ENCODE data around the gene CAND2.
"Not testable (repeated sequence)": the region's sequence is repeated elsewhere in the genome, so short reads cannot be mapped to it uniquely, and the experiment has no call there.

The CAND2 gene

GRCh38 chr3:12841970-12842328 lies 45.5 kb downstream of the CAND2 start:
- CTCF ChIA-PET, result interaction anchor here (0.5 to 1.1 kb wide), 5 partner anchors 12 to 1693 kb away, joined by 3 to 5 read pairs (median 4); no protein-coding TSS in a partner anchor
- H3K27ac ChIP-seq, result no peak overlapping the region
- DNase-seq (ENCODE audit: low spot score), result no peak
- peak; percentile 37; the same call in 1 of the 2 replicates for TF ChIP-seq CTCF (conservative IDR thresholded peaks at IDR 0.05; ENCODE audit: low read depth)
- POLR2A ChIA-PET (ENCODE audit: low non-redundant PET), result no interaction called here

- POLR2A ChIA-PET (ENCODE audit: low non-redundant PET), result no interaction called here
- TF ChIP-seq CTCF (conservative IDR thresholded peaks at IDR 0.05; ENCODE audit: low read depth), result no peak
- no peak overlapping the region for H3K27ac ChIP-seq
- CTCF ChIA-PET, result interaction anchor here (1.5 kb wide), 1 partner anchor 50 kb away, joined by 5 read pairs; no protein-coding TSS in a partner anchor
- no peak for DNase-seq (ENCODE audit: low spot score)
Observed at GRCh38 chr3:12842469-12842868, 46.0 kb downstream of the CAND2 start.

GRCh38 chr3:12845811-12846210 lies 49.3 kb downstream of the CAND2 start:
- no peak overlapping the region for H3K27ac ChIP-seq
- TF ChIP-seq CTCF (conservative IDR thresholded peaks at IDR 0.05; ENCODE audit: low read depth), result no peak
- ChIA-PET POLR2A (ENCODE audit: low non-redundant PET) (no interaction called here), CTCF (no interaction called here)
- no peak for DNase-seq (ENCODE audit: low spot score)

GRCh38 chr3:12852201-12852600 lies 55.7 kb downstream of the CAND2 start:
- ChIA-PET CTCF (no interaction called here), POLR2A (ENCODE audit: low non-redundant PET) (no interaction called here)
- DNase-seq (ENCODE audit: low spot score), result no peak
- TF ChIP-seq CTCF (conservative IDR thresholded peaks at IDR 0.05; ENCODE audit: low read depth), result no peak
- H3K27ac ChIP-seq, result no peak overlapping the region

GRCh38 chr3:12853847-12854246 lies 57.4 kb downstream of the CAND2 start:
- POLR2A ChIA-PET (ENCODE audit: low non-redundant PET); CTCF ChIA-PET; H3K27ac ChIP-seq; DNase-seq (ENCODE audit: low spot score): not testable (repeated sequence)

GRCh38 chr3:12854565-12854964 lies 58.1 kb downstream of the CAND2 start:
- no peak for TF ChIP-seq CTCF (conservative IDR thresholded peaks at IDR 0.05; ENCODE audit: low read depth)
- no peak for DNase-seq (ENCODE audit: low spot score)
- H3K27ac ChIP-seq, result no peak overlapping the region
- ChIA-PET CTCF (interaction anchor here (0.9 kb wide), 1 partner anchor 39 kb away, joined by 3 read pairs; no protein-coding TSS in a partner anchor), POLR2A (ENCODE audit: low non-redundant PET) (no interaction called here)

GRCh38 chr3:12856626-12857025 lies 60.1 kb downstream of the CAND2 start:
- H3K27ac ChIP-seq, result no peak overlapping the region
- TF ChIP-seq CTCF (conservative IDR thresholded peaks at IDR 0.05; ENCODE audit: low read depth), result no peak
- CTCF ChIA-PET, result no interaction called here
- DNase-seq (ENCODE audit: low spot score), result no peak
- POLR2A ChIA-PET (ENCODE audit: low non-redundant PET), result no interaction called here

Measured in RWPE1 (cell line).